HG02973 (cell line): Measurements from ENCODE around the gene SRSF5.
"Not testable (repeated sequence)": the region's sequence is repeated elsewhere in the genome, so short reads cannot be mapped to it uniquely, and the experiment has no call there.

ENCODE experiments used
- ATAC-seq: cut with Tn5 transposase; IDR thresholded peaks from one replicate; pipeline ENCODE4 v1.9.1; 2021; ENCODE audit warnings: moderate library complexity; ENCODE audit not compliant: unreplicated experiment

Gene SRSF5

DNA sequence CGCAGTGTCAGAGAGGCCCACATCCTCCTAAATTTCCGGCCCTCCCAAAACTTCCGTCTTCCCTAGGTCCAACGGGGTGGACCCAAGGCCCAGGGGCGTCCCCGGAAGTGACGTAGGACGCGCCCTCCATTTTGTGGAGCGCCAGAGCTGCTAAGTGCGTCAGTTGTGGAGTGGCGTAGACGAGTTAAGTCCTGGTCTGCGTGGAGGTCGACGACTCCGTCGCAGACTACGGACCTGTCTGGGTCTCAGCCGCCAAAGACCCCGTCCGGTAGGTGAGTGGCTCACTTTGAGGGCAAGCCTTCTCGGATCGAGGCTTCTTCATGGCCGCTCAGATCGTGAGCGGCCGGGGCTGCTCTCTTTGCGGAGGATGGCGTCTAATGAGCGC lies at the start of gene SRSF5:
Gene SRSF5, plus strand, starts transcription at position 159 of the 385 bp plus-strand sequence. CDS start 1,015 bp downstream, outside the sequence.
- peak; percentile 74 for ATAC-seq

DNA sequence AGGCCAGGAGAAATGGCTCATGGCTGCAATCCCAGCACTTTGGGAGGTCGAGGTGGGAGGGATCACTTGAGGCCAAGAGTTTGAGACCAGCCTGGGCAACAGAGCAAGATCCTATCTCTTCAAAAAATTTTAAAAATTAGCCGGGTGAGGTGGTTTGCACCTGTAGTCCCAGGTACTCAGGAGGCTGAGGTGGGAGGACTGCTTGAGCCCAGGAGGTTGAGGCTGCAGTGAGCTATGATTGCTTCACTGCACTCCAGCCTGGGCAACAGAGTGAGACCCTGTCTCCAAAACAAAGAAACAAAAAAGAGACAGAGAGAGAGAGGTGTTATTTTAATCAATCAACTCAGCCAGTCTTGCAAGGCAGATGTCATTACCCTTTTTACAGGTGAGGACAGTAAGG lies 48.3 kb upstream of the SRSF5 start:
- not testable (repeated sequence) for ATAC-seq

DNA sequence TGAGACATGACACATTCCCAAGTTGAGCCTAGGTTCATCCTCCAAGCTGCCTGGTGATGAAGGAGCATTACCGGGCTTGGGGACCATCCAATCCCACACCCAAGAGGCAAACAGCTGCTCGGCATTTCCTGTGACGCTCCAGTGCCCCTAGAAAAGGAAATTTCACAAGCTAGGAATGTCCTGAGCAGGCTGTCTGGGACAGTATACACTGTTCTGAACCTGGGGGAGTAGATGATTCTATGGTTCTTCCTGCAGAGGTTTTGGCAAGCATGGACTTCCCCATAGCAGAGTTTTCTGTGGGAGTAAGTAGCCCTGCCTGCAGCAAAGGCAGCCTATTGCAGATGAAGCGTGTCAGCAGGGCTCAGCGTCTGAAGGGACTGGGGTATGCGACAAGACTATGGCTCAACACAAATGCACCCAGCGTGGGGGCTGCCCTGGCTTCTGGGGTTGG lies 47.4 kb upstream of the SRSF5 start:
- no peak for ATAC-seq

DNA sequence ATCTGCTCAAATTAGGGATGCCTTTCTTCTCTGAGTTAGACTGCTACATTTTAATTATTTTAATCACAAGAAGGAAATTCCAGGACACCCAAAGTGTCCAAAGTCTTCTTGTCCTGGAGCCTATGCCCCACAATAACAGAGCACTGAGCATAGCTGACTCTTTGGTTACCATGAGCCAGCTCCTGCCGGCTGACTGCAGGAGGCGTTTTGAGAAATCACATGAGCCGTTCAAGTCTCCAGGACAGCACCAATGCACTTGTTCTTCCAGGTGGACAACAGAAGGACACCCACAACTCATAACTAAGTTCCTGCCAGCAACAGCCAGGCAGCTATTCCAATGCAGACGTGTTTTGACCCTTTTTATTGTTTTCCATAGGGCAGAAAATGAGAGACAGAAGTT lies 46.0 kb upstream of the SRSF5 start:
- ATAC-seq: no peak

DNA sequence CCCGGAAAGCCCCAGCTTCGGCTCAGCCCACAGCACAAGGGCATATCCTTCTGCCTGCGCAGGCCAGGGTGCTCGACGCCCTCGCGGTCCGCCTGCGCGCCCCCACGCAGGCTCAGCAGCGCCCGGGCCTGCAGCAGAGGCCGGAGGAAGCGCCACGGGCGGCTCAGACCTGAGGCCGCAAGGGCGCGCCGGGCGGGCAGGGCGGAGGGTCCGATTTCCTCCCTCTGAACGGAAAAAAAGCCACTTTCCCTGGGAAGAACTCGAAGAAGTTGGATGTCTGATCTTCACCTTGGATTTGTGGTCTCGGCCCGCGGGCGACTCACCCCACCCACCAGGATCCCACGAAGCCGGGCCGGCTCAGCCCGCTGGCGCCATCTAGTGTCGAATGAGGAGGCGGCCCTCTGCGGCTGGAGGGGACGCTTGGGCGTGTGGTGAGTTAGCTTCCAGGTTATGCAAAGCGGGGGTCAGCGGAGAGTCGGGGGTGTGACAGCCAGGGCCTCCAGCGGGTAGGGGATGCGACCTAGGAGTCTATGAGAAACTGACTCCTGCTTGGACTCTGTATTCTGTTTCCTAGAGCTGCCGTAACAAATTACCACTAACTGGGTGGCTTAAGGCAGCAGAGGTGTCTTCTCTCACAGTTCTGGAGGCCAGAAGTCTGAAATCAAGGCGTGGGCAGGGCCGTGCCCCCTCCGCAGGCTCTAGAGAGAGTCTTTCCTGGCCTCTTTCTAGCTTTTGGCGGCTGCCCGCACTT lies 40.0 kb upstream of the SRSF5 start:
- peak; percentile 61 for ATAC-seq

DNA sequence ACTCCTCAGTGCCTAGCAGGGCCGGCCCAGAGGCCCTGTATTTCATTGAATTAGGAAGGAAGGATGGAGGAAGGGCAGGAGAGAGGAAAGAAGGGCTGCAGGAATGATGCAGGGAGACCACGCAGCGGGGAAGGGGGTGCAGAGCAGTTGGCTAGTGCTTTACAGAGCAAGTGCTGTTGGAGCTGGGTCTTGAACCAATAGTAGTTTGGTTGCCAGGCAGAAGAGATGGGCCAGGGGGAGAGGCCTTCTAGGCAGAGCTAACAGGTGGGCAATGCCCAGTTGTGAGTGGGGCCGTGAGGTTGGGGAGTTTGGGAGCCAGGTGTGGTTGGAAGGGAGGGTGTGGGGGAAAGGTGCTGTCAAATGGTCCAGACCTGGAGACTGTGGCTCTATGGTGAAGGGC lies 39.1 kb upstream of the SRSF5 start:
- ATAC-seq: no peak

DNA sequence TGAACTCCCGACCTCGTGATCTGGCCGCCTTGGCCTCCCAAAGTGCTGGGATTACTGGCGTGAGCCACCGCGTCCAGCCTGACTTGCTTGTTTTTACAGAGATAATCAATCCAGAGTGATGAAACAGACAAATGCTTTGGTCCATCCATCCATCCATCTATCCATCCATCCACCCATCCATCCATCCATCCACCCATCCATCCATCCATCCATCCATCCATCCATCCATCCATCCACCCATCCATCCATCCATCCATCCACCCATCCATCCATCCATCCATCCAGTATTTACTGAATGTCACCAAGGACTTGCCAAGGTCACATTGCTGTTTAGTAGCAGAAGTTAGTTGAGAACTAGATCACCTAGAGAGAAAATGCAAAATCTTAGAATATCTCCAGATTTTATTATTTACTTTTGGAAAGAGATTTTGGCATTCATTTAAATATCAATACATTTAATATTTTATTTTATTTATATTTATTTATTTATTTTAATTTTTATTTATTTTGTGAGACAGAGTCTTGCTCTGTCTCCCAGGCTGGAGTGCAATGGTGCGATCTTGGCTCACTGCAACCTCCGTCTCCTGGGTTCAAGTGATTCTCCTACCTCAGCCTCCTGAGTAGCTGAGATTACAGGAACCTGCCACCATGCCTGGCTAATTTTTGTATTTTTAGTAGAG lies 34.9 kb upstream of the SRSF5 start:
- not testable (repeated sequence) for ATAC-seq

DNA sequence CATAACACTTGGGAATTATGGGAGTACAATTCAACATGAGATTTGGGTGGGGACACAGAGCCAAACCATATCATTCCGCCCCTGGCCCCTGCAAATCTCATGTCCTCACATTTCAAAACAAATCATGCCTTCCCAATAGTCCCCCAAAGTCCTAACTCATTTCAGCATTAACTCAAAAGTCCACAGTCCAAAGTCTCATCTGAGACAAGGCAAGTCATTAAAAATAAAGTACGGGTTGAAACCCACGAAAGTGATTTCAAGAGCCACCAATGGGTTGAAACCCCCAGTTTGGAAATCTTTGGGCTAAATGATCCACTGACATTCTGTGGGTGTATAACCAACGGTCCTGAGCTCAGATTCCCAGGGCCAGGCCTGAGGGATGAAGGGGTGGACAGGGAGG lies 30.5 kb upstream of the SRSF5 start:
- ATAC-seq: not testable (repeated sequence)

DNA sequence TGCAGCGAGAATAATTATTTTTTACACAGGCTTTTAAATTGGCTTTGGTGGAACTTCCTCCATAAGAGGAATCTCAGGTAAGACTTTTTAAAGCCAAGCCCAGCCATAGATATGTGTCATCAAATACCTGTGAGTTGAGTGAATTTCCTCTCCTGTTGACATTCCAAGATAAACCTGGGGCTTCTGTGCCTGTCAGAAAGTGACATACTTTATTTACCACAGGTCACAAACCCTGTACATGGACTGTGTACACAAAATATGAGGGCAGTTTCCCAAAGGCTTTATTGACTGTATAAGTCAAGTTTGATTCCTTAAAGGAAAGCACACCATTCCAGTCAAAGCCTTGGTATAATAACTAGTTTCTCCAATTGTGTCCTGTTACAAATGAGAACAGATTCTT lies 25.9 kb upstream of the SRSF5 start:
- no peak for ATAC-seq

DNA sequence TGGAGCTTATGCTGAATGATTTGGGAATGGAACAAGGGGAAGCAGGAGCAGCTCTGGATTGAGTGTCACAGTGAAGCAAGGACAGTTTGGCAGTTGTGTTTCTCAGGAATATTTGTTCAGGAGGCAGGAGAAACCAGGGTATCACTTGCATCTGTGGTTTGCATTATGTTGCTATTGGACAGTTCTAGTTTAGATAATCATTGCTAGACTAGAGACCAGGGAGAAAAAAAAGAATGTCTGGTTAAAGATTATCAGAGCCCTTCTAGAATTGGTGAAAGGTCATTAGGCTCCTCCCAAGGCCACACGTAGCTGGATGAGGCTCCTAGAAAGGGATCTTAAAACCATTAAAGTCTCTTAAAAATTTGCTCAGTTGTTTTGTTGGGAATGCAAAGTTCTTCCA lies 17.0 kb upstream of the SRSF5 start:
- no peak for ATAC-seq

DNA sequence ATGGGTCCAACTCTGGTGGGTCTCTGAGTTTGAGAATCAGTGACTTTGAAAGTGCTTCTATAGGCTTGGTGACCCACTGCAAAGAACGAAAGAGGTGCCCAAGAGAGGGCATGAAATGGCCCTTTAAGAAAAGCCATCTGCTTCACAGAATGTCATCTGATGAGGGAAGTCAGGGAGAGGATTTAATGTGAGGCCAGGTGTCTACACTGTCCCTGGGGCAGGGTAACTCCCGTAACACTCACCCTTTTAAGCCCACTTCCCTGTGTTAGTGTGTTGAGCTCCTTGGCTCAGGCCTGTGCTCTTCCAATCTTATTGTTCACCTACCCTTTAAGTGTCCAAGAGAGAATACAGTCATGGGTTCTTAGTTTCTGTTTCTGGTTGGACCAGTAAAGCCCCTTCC lies 16.4 kb upstream of the SRSF5 start:
- ATAC-seq: no peak

DNA sequence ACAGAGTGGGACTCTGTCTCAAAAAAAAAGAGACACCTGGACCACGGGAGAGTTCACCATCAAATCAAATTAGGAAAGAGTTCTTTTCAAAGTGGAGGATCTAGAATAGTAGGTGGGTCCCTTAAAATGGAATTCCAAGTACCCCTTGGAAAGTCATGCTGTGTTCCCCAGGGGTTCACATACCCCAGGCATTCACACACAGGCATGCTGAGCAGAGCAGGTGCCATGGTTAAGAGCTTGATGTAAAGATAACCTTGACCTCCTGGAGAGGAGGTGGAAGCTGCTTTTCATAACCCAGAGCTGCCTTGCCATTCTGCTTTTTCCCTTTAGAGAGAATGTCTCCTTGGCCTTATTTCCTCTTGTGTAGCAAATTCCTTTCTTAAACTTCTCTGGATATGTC lies 14.2 kb upstream of the SRSF5 start:
- no peak for ATAC-seq

DNA sequence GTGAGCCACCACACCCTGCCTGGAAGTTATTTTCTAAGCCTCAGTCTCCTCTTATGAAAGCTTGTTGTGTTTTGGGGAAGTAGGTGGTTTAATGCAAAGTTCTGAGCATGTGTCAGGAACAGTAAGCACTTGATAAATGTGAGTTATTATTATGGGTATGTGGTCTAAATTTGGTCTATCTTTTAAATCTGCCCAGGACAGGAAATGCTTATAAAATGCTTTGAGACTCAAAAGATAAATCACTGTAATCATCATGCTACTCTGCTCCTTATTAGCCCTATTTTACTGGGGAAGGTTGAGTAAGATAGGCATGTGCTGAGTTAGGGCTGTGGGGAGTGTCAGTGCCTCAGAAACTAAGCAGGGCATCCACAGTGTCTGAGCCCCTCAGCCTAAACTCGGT lies 13.1 kb upstream of the SRSF5 start:
- no peak for ATAC-seq

DNA sequence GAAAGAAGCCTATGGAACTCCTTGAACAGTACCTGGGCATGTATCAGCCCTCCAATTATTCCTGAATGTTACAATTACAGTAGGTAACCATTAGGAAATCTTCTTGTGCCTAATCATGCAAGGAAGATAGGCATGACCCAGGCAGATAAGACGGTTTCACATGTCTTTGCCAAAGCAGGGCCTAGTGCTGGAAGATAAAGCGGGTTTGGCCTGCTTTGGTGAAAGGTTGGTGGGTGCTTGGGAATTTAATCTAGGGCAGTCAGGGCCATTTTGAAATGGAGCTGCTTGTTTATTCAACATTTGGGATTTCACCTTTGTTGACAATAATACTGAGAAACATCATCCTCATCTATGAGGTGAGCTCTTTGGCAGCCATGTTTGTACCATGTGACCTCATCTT lies 12.5 kb upstream of the SRSF5 start:
- ATAC-seq: no peak

DNA sequence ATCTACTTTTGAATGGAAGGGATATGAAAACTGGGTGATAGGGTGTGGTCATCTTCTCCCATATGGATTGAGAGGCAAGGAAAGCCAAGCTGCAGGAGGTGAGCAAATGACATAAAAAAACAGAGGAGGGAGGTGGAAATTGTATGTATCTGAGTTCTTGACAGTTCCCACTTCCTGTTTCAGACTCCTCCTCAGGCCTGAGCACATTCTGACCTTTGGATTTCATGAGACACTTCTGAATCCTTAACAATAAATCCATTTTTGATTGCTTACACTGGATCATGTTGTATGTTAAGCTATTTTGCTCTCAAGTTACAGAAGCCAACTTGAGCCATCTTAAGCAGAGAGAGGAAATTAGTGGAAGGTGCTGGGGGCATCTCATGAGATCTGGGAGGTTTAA lies 11.6 kb upstream of the SRSF5 start:
- ATAC-seq: no peak

DNA sequence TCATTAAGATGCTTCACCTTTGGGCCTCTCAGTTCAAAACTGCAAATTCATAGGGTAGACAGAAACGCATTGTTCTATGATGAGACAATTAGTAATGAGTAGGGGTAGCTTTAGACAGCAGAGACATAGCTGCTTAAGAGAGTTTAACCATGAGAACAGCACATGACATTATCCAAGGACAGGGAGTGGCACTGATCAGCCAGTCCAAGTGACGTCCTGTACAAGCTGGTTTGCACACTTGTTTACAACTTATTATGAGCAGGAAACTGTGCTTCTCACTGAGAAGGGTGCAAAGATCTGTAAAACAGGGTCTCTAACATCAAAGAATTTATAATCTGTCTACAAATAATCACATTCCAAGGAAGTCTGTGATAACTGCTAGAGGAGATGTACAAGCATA lies 11.2 kb upstream of the SRSF5 start:
- no peak for ATAC-seq

DNA sequence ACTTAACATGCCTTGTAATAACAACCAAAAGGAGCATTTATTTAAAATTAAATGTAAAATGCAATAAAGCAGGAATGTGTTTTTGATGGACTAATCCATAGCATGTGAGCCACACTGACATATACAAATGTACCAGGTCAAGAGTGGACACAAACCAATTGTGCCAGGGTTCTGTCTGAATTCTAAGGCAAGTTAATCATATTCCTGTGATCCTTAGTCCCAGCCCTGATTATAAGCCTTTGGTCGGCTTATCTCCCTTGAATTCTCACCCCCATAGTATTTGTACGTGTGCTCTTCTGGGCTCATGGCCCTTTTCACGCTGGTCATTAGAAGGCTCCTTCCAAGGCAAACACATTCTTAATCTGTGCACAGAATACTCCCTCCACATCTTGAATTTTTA lies 10.6 kb upstream of the SRSF5 start:
- no peak for ATAC-seq

DNA sequence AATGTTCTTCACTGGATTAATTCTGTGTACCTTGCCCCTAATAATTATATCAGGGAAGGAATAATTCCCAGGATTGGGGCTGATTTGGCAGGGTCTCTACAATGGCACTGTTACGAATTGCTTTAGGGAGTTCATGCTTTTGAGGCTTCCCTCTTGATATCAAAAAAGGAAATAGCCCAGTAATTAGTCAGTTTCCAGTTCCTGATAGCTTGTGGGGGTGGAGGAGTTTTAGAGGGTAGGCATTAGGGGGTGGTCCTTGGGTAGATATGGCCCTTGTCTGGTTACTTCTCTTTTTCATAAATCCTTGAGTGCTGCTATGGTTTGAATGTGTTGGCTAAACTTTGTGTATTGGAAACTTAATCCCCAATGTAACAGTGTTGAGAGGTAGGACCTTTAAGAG lies 6.1 kb upstream of the SRSF5 start:
- no peak for ATAC-seq

DNA sequence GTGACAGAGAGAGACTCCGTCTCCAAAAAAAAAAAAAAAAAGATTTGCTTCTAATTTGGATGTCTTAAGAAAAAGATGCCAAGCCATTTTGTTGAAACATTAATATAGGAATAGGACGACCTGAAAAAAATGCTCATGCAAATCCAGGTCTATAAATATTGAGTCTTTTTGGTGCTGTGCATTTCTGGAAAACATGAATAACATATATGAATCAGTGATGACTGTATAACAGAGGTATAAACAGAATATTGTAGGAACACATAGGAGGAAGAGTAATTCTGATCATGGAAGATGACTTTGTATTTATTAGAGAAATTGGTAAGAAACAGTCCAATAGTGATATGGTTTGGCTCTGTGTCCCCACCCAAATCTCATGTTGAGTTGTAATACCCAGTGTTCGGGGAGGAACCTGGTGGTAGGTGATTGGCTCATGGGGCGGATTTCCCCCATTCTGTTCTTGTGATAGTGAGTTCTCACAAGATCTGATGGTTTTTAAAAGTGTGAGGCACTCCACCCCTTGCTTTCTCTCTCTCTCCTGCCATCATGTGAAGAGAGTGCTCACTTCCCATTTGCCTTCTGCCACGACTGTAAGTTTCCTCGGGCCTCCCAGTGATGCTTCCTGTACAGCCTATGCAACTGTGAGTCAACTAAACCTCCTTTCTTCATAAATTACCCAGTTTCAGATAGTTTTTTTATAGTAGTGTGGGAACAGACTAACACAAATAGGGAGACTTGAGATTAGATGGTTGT lies 3.0 kb upstream of the SRSF5 start:
- ATAC-seq: no peak

DNA sequence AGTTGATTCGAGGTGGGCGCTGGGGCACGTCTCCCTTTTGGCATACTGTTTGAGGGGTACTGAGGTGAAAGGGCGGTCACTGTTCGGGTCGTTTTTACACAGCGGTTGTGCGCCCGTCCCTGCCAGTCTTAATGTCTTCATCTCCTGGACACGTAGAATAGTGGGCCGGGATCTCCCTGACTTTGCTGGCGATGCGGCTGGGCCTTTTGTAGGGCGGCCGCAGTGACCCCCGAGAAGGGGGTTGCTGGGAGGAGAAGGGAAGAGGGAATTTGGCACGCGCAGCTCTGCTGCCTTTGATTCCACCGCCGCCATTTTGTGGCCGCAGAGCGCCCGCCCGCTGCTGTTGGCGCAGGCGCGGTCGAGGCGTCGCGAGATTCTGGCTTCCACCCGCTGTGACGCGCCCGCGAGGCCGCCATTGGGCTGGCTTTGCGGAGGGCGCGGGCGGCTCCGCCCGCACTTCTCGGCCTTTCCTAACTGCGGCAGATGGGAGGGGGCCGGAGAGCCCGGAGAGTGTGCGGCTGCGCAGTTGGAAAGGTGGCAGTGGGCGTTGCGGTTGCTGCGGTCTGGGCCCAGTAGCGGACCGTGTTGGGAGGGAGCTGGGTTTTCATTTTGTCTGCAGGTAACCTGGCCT lies 542 bp downstream of the SRSF5 start:
- ATAC-seq: peak; percentile 76

DNA sequence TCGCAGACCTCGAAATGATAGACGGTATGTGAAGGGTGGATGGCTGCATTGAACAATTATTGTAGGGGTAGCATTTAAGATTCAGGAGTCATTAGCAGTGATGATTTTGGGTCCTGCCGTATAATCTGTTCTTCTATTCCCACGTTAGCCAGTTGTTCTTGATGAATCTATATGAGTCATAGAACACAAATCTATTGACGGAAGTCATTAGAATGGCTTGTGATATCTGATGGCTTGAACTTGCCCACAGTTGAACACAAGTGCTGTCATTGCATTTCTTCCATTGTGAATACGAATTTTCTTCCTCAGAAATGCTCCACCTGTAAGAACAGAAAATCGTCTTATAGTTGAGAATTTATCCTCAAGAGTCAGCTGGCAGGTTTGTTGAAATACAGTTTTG lies 1.9 kb downstream of the SRSF5 start:
- no peak for ATAC-seq
